Left cardiac atrium (tissue), 4 donors: ENCODE measurements around the gene ROR2. TPM values are rescaled to one million over a fixed set of nuclear protein-coding genes. Genes with fewer than 3 reads are reported as not detected.

Source experiments
- ATAC-seq, 2 donors: fragments of 200-7000 bp; cut with Tn5 transposase; one replicate each; pipeline ENCODE4 v1.9.1; 2020; ENCODE audit warnings: mild to moderate bottlenecking in 2 of 2, moderate library complexity in 2 of 2
- DNase-seq: peaks from one replicate; pipeline ENCODE4 v3.0.0-alpha.2; 2020
- intact Hi-C, 2 donors: fragments of 100-400 bp; cut with DNase I; formaldehyde crosslinking; loops; one replicate each; pipeline versions ENCODE4 v1.14.1 to v1.15.1; 2022 to 2023
- total RNA-seq, 2 donors: library from RNA; stranded (reverse); fragmentation: NEBNext Ultra II Directional; extraction: Animal tissue kit (Norgen Biotek cat#: 25700); gene quantifications; one replicate each; pipeline ENCODE4 v1.2.1, GENCODE V29; 2021
- donor health status: DM: no; HTN: yes; CAD: no.
- donor health status: DM: no; HTN: yes; CAD: no; lungs with severe emphysema.
- donor health status: DM: yes; HTN: yes; CAD: no.
- donor health status: Dilated cardiomyopathy.

ROR2 gene
- total RNA-seq, 2 donors from 2014 or later, result 18.0 to 25.4 TPM

DNA sequence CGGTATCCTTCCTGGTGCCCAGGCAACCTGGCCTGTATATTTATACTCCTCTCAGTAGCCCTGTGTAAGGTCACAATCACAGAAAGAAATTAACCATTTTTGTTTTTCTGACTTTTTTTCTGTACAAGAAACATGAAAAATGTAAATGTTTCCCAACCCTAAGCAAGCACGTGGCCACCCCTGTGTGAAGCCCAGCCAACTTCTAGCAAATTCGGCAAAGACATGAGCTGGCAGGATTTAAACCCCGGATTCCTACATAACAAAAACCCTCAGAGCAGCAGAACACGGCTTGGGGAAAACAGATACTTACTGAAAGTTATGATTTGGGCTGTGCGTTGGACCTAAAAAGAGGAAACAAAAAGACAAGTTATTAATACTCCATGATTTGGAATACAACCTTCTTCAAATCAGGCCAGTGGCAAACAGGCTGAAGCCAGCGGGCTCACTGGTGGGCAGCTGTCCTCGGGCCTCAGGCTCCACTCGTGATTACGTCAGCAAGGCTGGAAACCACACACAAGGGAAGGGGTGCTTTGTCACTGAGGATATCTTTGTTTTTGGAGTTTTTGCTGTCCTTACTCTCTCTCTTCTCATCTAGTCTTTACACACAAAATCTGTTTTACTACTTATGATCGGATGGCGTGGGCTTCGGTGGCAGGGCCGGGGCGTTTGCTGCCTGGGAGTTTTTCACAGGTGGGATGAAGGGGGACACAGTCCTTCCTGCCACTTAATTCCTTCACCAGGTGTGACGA, 194.1 kb downstream of the ROR2 start:
- intact Hi-C loops, result no loop called here
- ATAC-seq, result no peak

DNA sequence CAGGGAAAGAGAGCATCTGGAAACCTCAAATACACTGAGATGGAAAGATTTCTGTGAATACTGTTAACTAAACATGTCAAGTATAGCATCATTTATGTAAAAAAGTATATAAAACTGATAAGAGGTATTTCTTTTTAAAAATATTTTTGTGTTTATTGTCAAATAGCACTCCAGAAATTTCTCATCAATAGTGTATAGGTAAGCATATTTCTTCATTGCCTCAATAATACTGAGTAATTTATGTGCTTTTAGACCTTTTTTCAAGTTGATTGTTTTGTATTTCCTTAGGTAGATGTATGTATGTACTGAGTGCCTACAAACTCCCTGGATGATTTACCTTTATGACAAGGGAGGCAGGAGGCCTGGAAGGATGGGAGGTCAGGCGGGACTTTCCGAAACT, 196.3 kb downstream of the ROR2 start:
- DNase-seq, result no peak
- ATAC-seq, result no peak
- intact Hi-C loops, result no loop called here

More for the DNA sequence above, 194.1 kb downstream of the ROR2 start:
- no peak for DNase-seq

DNA sequence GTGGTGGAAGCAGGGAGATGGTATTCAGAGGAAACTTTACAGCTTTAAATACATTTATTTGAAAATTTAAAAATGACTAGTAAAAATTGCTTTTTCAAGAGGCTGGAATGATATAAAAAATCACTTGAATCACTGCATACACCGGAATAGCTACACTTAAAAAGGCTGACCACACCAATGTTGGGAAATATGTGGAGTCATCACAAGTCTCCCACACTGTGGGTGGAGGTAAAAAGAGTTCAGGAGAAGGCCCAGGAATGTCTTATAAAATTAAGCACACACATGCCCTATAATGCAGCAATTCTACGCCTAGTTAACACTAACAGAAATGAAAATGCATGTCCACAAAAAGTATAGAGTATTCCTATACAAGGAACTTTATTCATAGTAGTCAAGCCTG, 198.1 kb downstream of the ROR2 start:
- ATAC-seq, result peak in 1 of 2 donors; percentile 92
- intact Hi-C loops, result no loop called here
- DNase-seq, result no peak

DNA sequence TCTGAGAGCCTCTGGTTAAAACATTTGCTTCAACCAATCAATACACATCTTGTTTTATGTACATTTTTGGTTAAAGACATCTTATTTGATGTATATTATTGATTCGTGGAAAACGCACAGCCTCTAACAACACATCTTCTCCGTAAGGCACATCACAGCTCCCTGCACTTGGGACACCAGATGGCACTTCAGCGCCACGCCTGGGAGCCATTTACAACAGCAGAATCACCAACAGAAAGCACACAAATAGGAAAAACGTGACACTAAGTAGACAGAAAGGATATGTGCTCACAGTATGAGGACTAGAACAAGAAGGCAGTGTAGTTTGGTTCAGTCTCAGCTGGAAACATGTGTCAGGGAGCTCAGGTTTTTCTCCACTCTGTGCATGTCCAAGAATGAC, 199.7 kb downstream of the ROR2 start:
- ATAC-seq (no peak), DNase-seq (no peak)
- intact Hi-C loops, result no loop called here

GRCh38 chr9:91746904-91747303, 203.1 kb downstream of the ROR2 start:
- intact Hi-C loops, result no loop called here
- DNase-seq (no peak), ATAC-seq (peak in 1 of 2 donors; percentile 66)

GRCh38 chr9:91746357-91746756, 203.7 kb downstream of the ROR2 start:
- intact Hi-C loops, result no loop called here
- DNase-seq (no peak), ATAC-seq (peak in 1 of 2 donors; percentile 67)

DNA sequence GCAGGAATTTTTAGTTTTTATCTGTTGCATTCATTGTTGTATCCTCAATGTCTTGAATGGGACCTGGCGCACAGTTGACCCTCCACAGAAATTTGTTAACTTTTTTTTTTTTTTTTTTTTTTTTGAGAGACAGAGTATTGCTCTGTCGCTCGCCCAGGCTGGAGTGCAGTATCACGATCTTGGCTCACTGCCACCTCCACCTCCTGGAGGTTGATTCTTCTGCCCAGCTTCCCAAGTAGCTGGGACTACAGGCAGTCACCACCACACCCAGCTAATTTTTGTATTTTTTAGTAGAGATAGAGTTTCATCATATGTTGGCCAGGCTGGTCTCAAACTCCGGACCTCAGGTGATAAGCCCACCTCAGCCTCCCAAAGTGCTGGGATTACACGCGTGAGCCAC, 205.9 kb downstream of the ROR2 start:
- ATAC-seq, result no peak
- intact Hi-C loops, result no loop called here
- DNase-seq, result no peak

GRCh38 chr9:91741522-91741921, 208.5 kb downstream of the ROR2 start:
- peak; percentile 38 to 89 for ATAC-seq
- intact Hi-C loops, result no loop called here
- no peak for DNase-seq

- DNase-seq, result peak; percentile 59
- intact Hi-C loops, result no loop called here
- peak; percentile 47 to 52 for ATAC-seq
These were observed 209.3 kb downstream of the ROR2 start for GRCh38 chr9:91740701-91741100.

DNA sequence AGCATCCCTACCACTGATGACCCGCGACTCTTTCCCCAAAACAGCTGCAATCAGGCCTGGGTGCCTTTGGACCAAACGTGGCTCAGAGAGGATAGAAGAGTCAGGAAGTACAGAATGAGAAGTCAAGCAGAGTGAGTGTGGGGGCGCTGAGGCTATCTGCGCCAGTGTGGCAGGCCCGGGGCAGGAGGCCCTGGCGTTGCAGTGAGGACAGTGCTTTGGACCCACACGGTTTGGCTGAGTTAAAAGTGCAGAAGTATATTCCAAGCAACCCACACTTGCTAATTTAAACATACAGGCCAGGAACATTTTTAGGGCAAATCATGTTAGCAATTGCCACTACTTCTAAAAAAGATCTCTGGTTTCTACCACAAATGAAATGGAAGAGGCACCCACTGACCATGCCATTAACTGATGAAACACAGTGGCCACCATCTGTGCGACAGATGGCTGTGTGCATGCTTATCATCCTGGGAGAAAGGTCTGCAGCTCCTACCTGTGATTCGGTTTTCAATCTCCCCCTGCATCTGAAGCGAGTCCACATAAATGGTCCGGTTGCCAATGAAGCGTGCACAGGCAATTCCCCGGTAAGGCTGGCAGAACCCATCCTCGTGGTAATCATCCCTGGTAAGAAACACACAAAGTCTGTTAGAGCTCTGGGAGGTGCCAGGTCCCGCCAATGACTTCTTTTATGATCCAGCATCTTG, 213.0 kb downstream of the ROR2 start:
- intact Hi-C loops, result no loop called here
- DNase-seq, result no peak
- ATAC-seq, result no peak

DNA sequence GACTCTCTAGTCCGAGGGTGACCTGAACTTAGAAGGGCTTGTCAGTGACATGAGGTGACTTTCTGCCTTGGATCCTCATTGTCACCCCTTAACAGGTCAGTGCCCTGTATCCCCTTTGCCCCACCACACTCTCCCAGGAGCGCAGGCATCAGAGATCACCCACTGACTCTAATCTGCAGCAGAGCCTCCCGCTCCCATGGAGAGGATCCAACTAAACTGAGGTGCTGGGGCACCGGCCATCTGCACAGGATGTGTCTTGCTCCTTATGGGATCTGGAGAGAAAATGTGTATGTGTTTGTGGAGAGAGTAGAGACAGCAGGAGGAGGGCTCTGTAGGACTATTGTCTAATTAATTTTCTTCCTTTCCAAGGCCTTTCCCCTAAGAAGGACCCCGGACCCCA, 213.7 kb downstream of the ROR2 start:
- no peak for DNase-seq
- ATAC-seq, result no peak
- intact Hi-C loops, result no loop called here

DNA sequence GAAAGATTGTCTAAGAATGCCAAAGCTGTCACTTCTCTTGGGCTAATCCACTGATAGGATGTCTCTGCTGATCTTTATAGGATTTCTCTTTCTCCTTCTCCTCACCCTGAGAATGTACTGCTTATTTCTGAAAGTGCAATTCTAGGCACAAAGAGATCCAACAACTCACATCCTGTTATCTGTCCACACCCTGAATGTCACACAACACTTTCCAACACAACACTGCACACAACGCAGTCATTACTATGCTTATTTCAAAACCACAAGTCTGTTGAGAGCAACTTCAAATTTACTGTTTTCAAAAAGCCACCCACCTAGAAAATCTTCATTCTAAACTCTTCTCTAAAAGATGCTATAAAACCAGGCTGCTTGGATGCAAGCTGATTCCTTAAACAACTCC, 215.0 kb downstream of the ROR2 start:
- ATAC-seq (no peak), DNase-seq (no peak)
- intact Hi-C loops, result no loop called here

GRCh38 chr9:91734371-91734981, 215.6 kb downstream of the ROR2 start:
- DNase-seq, result peak; percentile 81
- ATAC-seq, result peak; percentile 67 to 68
- intact Hi-C loops, result no loop called here

DNA sequence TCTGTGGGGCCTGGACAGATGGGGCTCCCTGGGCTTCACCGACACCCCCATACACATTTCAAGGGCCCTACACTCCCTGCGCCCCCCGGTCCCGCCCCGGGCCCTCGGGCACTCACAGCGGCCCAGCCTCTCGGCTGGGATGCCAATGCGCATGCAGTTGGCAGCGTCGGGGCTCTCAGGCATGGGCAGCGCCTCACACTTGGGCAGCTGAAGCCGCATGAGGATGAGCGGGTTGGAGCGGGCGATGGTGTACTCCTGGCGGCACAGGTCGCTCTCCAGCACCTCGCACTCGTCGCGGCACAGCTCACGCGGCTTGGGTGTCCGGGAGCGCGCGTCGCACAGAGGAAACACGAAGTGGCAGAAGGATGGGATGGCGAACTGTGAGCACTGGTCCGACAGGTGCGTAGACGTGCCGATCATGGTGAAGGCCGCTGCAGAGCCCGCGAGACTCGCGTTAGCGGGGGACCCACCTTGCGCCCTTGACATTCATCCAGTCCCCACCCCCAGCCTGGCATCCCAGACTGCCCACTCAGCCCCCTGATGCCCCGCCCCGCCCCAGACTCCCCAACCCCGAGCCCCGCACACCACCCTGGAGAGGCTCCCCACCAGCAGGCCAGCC, 216.9 kb downstream of the ROR2 start:
- intact Hi-C loops, result no loop called here
- DNase-seq (no peak), ATAC-seq (no peak)

DNA sequence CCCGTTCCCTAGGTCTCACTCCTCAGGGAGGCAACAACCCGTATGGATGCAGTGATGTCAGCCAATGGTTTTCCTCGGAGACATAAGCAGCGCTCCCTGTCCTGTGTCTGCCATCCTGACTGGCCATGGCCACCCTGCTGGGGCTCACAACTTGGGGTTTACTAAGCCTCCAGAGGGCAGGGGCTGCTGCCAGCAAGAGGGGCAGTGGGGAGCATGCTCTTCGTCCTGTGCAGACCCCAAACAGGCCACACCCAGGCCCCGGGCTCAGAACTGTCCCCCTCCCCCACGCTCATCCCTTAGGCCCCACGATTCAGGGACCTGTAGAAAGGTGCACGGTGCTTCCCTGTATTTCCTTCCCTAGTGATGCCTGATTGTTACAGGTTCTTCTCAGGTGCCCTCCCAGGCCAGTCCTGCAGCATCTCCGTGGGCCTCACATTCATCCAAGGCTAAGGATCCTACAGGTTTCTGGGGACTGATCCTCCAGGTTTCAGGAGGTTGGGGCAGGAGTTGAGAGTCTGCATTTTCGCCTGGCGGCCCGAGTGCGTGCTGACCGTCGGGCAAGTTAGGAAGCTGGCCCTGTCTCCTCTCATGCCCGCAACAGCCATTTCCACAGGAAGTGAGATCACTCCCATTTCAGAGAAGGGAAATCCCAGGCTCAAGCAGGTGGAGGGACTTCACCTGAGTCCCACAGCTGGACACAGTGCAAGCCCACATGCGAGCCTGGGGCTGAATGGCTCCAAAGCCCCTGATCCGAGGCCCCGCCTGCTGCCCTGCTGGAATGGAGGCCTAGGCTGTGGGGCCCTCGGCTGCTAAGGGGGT, 217.6 kb downstream of the ROR2 start:
- intact Hi-C loops, result no loop called here
- ATAC-seq, result no peak

DNA sequence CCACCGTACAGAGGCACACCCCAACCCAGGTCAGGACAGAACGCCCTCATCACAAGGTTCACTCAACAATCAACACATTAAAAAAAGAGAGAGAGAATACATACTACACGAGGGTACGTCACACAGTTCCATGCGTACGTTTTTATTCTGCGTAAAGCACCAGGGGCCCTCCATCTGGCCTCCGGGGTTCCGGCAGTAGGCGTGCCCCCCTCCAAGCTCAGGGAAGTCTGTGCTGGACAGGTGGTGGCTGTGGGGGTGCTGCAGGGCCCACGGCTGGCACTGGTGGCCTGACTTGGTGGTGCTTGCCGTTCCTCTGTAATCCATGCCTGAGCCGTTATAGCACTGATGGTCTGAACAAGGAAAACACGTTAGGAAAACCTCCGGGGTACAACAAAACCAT, 219.2 kb downstream of the ROR2 start:
- ATAC-seq, result no peak
- intact Hi-C loops, result no loop called here

More for the DNA sequence above, 217.6 kb downstream of the ROR2 start:
- no peak for DNase-seq

DNA sequence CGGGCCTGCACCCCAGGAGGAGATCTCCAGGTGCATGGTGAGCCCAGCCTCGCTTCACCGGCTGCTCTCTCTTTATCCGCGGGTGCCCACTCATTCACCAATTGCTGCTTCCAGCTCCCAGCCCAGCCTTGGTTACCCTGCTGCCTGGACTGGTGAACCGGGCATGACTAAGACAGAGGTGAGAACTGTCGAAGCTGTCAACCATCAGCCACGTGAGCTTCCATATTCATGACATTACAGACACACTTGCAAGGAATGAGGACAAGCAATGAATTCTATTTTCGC, 220.5 kb downstream of the ROR2 start:
- intact Hi-C loops, result loop anchor here in 1 of 2 donors (5.0 kb wide), 1 partner anchor 812 kb away; no protein-coding TSS in a partner anchor
- peak; percentile 34 for DNase-seq
- peak; percentile 25 to 71 for ATAC-seq

More for the DNA sequence above, 219.2 kb downstream of the ROR2 start:
- no peak for DNase-seq

GRCh38 chr9:91727972-91728371, 222.1 kb downstream of the ROR2 start:
- intact Hi-C loops, result loop anchor here in 1 of 2 donors (5.0 kb wide), 1 partner anchor 811 kb away; no protein-coding TSS in a partner anchor
- peak in 1 of 2 donors; percentile 30 for ATAC-seq
- no peak for DNase-seq

DNA sequence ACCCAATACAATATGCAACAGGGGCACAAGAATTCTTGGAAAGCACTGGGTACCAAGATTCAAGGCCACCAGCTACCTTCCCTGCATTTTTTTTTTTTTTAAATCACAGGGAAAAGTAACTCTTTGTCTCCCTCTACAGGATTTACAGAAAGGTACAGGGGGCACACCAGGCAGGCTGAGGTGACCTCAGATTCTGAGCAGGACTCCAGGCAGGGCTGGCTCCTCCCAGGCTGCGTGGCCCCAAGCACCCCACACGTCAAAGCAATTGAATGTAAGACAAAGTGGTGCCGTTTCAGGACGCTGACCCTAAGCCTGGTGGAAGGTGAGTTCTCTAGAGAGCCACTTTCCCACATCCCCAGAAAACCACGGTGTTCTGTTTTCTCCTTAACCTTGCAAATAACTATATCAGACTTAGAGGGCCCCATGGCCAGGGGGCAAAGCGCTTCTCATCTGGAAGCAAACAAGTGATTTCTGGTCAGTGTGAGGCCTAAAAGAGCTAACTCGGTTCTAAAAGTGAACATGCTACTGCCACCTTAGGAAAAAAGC, 222.6 kb downstream of the ROR2 start:
- ATAC-seq, result peak; percentile 51 to 60
- no peak for DNase-seq
- intact Hi-C loops, result loop anchor here in 1 of 2 donors (5.0 kb wide), 1 partner anchor 810 kb away; no protein-coding TSS in a partner anchor
